ENCODE data around the gene DCXR. TPM values are rescaled to one million over a fixed set of nuclear protein-coding genes. Genes with fewer than 3 reads are reported as not detected.

DCXR gene
- total and polyA plus RNA-seq, 7 donors: 44.3 to 163 (median 94.8) TPM

- Histone ChIP-seq H3K27ac (no peak overlapping the region), H3K4me3 (no peak overlapping the region), H3K36me3 (no peaks in the 10 kb centered on the region), H3K27me3 (peaks cover 6 to 21% (median 18%) of the 10 kb centered on the region in 3 donors), H3K9me3 (no peaks in the 10 kb centered on the region), H3K4me1 (peaks cover 3 to 44% (median 39%) of the 10 kb centered on the region in 4 donors)
- no peak for DNase-seq
- intact Hi-C loops (cut with DNase I): no loop called here
- WGBS, 2 donors: 89 to 92% methylated on average over 23 of the region's 23 CpGs
- TF ChIP-seq EP300 (IDR thresholded peaks at IDR 0.05): no peak
- no peak for TF ChIP-seq CTCF (IDR thresholded peaks at IDR 0.05)
- no peak for TF ChIP-seq POLR2AphosphoS5 (IDR thresholded peaks at IDR 0.05)
- TF ChIP-seq POLR2A (IDR thresholded peaks at IDR 0.05): no peak
Observed at GRCh38 chr17:82034371-82035011, 3.0 kb downstream of the DCXR start.

- Histone ChIP-seq H3K4me3 (no peak overlapping the region), H3K36me3 (no peaks in the 10 kb centered on the region), H3K27ac (no peak overlapping the region), H3K9me3 (no peaks in the 10 kb centered on the region), H3K4me1 (peaks cover 3 to 44% (median 39%) of the 10 kb centered on the region in 4 donors), H3K27me3 (peaks cover 6 to 21% (median 18%) of the 10 kb centered on the region in 3 donors)
- intact Hi-C loops (cut with DNase I): no loop called here
- WGBS, 2 donors: 93 to 95% methylated on average over 38 of the region's 38 CpGs
- no peak for TF ChIP-seq EP300 (IDR thresholded peaks at IDR 0.05)
- no peak for TF ChIP-seq CTCF (IDR thresholded peaks at IDR 0.05)
- no peak for TF ChIP-seq POLR2A (IDR thresholded peaks at IDR 0.05)
- no peak for TF ChIP-seq POLR2AphosphoS5 (IDR thresholded peaks at IDR 0.05)
- DNase-seq: no peak
Observed at GRCh38 chr17:82033359-82034085, 4.0 kb downstream of the DCXR start.

- Histone ChIP-seq H3K36me3 (no peaks in the 10 kb centered on the region), H3K27ac (no peak overlapping the region), H3K4me3 (peak overlapping the region in 3 of 4 donors; percentile 35 to 58 (median 36)), H3K4me1 (peaks cover 0 to 38% (median 36%) of the 10 kb centered on the region in 4 donors), H3K9me3 (no peaks in the 10 kb centered on the region), H3K27me3 (peaks cover 6 to 21% (median 18%) of the 10 kb centered on the region in 3 donors)
- no peak for TF ChIP-seq POLR2A (IDR thresholded peaks at IDR 0.05)
- TF ChIP-seq EP300 (IDR thresholded peaks at IDR 0.05): no peak
- TF ChIP-seq CTCF (IDR thresholded peaks at IDR 0.05): no peak
- no peak for TF ChIP-seq POLR2AphosphoS5 (IDR thresholded peaks at IDR 0.05)
- intact Hi-C loops (cut with DNase I): no loop called here
- 10 to 12% methylated on average over 59 of the region's 59 CpGs for WGBS, 2 donors
- no peak for DNase-seq
Observed at GRCh38 chr17:82031885-82032627, 5.4 kb downstream of the DCXR start.

GRCh38 chr17:82031303-82031884 lies 6.1 kb downstream of the DCXR start, which contains the start of gene RAC3:
Gene RAC3, plus strand, starts transcription at chr17:82031678. Its CDS starts 84 bp downstream, at chr17:82031762.
- Histone ChIP-seq H3K27me3 (peaks cover 6 to 21% (median 18%) of the 10 kb centered on the region in 3 donors), H3K4me1 (peaks cover 0 to 32% (median 29%) of the 10 kb centered on the region in 4 donors), H3K4me3 (peak within 1 kb of the TSS; percentile 23 to 58 (median 42)), H3K9me3 (no peaks in the 10 kb centered on the region), H3K27ac (peak within 1 kb of the TSS; percentile 18 to 61 (median 59)), H3K36me3 (no peaks in the 10 kb centered on the region)
- no peak for TF ChIP-seq CTCF (IDR thresholded peaks at IDR 0.05)
- no peak for TF ChIP-seq POLR2AphosphoS5 (IDR thresholded peaks at IDR 0.05)
- no peak for TF ChIP-seq EP300 (IDR thresholded peaks at IDR 0.05)
- TF ChIP-seq POLR2A (IDR thresholded peaks at IDR 0.05): no peak
- 1% methylated on average over 96 of the region's 96 CpGs for WGBS, 2 donors
- intact Hi-C loops (cut with DNase I): no loop called here
- no peak for DNase-seq

Data from sigmoid colon (tissue), 7 donors.